GM12864 (cell line): ENCODE results near the gene FNDC3B.

Experiments used
- DNase-seq: peaks from one replicate; pipeline ENCODE4 v3.0.0-alpha.2; 2011; ENCODE audit warnings: low read depth
- H3K4me3 ChIP-seq: 2 replicates; pipeline ENCODE4 v1.5.1; 2011; ENCODE audit warnings: mild to moderate bottlenecking, low read depth, low read length, control low read depth
- CTCF ChIP-seq: IDR thresholded peaks from 2 replicates; pipeline ENCODE4 v1.5.1; 2011; ENCODE audit warnings: low read depth, mild to moderate bottlenecking, moderate library complexity, low read length, control low read depth, inconsistent platforms; ENCODE audit errors: missing control alignments

FNDC3B gene

GRCh38 chr3:172256101-172256734 is 216.8 kb downstream of the FNDC3B start:
- no peak overlapping the region for H3K4me3 ChIP-seq
- no peak for TF ChIP-seq CTCF
- no peak for DNase-seq

GRCh38 chr3:172257648-172258400 is 218.4 kb downstream of the FNDC3B start:
- no peak for DNase-seq
- H3K4me3 ChIP-seq = no peak overlapping the region
- no peak for TF ChIP-seq CTCF

- no peak for TF ChIP-seq CTCF
- no peak overlapping the region for H3K4me3 ChIP-seq
Observed at GRCh38 chr3:172258624-172259023, 219.2 kb downstream of the FNDC3B start.

GRCh38 chr3:172259111-172259541 is 219.7 kb downstream of the FNDC3B start:
- no peak overlapping the region for H3K4me3 ChIP-seq
- no peak for DNase-seq
- no peak for TF ChIP-seq CTCF

More at GRCh38 chr3:172258624-172259023, 219.2 kb downstream of the FNDC3B start:
- DNase-seq = no peak

- H3K4me3 ChIP-seq = no peak overlapping the region
- DNase-seq = no peak
- TF ChIP-seq CTCF = no peak
Observed at GRCh38 chr3:172259726-172260248, 220.4 kb downstream of the FNDC3B start.

GRCh38 chr3:172260381-172260780 is 221.0 kb downstream of the FNDC3B start:
- no peak for TF ChIP-seq CTCF
- H3K4me3 ChIP-seq = no peak overlapping the region
- DNase-seq = no peak
